ENCODE data around the gene DPEP1.
A peak's percentile ranks its signal among the peaks of the same experiment; 100 is the strongest.
"Not testable (repeated sequence)": the region's sequence is repeated elsewhere in the genome, so short reads cannot be mapped to it uniquely, and the experiment has no call there.

DPEP1 gene

DNA sequence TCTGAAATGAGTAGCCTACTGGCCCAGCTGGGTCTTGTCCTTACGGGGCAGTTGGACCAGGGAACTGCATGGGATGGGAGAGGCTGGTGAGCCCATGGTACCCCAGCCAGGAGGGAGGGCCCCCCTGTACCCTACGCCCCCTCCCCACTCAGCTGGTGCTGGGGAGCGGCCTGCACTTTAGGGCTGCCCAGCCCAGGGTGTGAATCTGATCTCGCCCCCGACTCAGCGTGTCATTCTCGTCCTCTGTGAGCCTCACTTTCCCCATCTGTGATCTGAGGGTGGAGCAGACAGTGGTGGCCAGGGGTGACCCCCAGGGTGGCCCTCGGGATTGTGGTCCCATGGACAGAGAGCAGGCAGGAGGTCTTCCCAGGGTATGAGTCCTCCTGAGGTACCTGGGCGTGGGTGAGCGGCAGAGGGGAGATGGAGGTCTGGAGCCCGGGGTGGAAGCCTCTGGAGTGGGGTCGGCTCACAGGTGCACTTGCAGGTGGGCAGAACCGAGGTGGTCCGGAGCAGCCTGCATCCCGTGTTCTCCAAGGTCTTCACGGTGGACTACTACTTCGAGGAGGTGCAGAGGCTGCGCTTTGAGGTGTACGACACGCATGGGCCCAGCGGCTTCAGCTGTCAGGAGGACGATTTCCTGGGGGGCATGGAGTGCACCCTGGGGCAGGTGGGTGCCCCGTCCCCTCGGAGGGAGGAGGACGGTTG, 36.2 kb upstream of the DPEP1 start:
- no peak for DNase-seq

DNA sequence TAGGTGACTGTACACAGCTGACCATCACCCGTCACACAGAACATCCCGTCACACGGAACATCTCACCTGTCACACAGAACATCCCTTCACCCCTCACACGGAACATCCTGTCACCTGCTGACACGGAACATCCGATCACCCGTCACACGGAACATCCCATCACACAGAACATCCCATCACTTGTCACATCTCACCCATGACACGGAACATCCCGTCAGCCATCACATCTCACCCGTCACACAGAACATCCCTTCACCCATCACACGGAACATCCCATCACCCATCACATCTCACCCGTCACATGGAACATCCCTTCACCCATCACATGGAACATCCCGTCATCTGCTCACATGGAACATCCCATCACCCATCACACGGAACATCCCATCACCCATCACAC, 34.1 kb upstream of the DPEP1 start:
- no peak for DNase-seq

DNA sequence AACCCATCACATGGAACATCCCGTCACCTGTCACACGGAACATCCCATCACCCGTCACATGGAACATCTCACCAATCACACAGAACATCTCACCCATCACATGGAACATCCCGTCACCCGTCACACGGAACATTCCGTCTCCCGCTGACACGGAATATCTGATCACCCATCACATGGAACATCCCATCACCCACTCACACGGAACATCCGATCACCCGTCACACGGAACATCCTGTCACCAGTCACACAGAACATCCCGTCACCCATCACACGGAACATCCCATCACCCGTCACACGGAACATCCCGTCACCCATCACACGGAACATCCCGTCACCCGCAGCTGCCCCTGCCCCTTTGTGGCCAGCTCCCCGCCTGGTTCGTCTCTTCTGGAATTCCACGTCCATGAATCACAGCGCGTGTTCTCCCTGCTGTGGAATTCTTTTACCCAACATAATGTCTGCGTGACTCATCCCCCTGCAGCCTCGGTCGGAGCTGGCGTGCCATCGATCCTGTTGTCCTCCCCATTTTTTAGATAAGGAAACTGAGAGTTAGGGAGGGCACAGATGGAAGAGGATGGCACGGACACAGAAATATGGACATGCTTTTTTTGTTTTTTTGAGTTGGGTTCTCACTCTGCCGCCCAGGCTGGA, 32.3 kb upstream of the DPEP1 start:
- peak; percentile 98 for DNase-seq

DNA sequence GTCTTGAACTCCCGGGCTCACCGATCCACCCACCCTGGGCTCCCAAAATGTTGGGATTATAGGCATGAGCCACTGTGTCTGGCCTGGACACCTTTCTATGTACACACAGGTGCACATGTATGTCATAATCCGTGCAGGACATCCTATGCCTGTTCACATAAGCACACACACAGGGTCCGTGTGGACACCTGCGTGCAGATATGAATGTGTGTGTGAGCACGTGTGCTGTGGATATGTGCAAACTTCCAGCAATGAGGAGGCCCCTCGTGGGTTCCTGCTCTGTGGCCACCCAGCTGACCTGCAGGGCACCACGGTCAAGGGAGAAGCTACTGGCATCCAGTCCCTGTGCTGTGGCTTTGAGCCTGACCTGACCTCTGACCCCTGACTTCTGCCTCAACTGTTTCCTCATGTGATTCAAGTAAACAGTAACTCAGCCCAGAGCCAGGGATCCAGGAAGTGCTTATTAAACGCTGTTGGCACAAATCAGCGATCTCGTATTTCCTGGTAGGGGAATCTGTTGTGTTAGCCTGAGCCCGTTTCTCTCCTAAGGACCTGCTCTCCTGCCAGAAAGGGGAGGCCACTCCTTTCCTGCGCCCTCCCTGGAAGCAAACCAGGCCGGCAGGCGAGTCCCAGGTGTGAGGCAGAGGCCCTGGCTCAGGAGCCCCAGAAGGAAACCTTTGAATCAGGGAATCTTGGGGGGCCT, 31.4 kb upstream of the DPEP1 start:
- no peak for DNase-seq

DNA sequence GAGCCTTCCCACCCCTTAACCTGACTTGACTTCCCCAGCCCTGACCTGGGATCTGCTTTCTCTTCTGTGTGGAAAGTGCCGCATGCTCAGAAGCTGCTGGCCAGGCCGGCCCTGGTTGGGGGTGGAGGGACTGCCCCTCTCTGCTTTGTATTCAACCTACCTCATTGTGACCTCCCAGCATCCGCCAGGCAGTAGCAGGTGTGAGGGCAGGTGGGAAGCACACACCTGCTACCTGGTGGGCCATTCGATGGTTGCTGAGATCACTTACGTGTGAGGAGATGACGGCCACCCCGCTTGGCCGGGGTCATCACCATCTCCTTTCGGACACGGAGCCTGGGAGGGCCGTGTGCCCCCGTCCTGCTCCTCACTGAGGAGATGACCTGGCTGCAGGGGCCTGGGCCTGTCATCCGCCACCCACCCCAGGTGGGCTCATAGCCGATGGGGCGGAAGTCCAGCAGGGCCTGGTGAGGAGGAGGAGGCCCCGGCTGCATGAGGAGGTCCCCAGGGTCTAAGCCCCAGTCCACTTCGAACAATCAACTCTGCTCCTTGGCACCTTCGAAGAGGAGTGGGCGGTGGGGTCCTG, 30.7 kb upstream of the DPEP1 start:
- DNase-seq: no peak

DNA sequence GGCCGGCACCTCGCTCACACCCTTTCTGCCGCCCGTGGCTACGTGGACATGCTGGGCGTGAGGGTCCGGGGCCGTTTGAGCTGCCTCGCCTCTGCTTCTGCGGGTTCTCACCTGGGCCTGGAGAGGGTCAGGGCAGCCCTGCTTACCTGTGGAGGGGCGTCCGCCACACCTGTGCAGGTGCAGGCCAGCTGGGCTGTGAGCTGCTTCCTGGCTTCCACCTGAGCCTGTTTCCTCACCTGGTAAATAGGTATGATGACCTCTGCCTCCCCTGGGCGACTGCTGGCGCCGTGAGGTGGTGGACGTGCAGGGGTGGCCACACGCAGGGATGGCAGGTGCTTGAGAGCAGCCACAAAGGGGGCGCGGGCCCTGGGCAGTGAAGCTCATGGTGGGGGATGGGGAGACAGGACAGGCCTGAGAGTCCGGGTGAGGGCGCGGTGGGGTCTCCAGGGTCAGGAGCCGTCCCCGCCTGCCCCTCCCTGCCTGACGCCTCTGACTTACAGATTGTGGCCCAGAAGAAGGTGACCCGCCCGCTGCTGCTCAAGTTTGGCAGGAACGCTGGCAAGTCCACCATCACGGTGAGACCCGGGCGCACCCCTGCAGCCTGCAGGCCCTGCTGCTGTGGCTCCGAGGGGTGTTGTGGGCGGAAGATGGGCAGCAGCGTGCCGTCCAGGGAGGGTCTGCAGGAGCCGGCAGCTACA, 30.1 kb upstream of the DPEP1 start:
- DNase-seq: no peak

DNA sequence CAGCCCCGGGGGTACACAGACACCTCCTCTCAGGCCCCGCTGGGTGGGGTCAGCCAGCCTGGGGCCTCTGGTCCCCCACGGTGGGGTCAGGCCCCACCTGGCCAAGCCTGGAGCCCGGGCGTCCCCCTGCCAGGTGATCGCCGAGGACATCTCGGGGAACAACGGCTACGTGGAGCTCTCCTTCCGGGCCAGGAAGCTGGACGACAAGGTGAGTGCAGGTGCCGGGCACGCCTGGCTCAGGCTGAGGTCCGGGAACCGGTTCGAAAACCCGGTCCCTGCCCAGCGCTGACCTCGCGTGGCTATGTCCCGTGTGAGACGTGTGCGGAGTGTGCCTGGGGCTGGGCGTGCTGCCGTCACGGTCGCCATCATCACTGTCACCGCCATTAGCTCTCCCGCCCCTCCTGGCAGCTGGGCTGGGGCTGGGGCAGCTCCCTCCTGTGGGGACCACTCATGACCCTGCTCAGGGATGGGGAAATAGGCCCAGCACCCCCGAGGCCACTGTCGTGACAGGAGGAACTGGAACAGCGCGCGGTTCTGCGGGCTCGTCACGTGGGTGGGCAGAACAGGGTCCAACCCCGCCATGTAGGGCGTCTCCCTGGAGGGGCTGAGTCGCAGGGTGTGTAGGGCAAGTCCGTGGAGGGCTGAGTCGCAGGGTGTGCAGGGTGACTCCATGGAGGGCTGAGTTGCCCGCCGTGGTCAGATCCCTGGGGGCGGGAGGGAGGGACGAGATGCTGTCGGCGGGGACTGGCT, 29.4 kb upstream of the DPEP1 start:
- no peak for DNase-seq

DNA sequence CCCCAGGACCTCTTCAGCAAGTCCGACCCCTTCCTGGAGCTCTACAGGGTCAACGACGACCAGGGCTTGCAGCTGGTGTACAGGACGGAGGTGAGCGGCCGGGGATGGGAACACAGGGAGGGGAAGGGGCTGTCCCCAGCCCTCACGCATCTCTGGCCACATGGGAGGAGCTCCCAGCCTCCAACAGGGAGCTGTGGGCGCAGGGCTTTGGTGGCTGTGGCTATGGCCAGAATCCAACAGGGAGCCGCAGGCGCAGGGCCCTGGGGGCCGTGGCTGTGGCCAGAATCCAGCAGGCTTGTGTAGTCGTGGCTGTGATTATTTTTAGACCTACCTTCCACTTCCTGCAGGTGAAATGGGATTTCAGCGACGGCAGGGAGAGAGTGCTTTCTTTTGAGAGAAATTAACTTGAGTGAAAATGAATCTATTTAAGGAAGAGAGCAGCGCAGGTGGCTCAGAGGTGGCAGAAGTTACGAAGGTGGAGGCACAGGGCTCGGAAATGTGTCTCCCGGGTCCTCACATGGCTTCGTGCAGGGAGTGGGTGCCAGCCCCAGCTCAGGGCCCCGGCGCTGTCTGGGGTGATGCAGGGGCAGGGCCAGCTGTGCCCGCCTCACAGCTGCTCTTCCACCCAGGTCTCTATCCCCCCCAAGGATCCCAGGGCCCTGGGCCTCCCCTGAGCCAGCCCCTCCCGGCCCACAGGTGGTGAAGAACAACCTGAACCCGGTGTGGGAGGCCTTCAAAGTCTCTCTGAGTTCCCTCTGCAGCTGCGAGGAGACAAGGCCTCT, 28.5 kb upstream of the DPEP1 start:
- no peak for DNase-seq

DNA sequence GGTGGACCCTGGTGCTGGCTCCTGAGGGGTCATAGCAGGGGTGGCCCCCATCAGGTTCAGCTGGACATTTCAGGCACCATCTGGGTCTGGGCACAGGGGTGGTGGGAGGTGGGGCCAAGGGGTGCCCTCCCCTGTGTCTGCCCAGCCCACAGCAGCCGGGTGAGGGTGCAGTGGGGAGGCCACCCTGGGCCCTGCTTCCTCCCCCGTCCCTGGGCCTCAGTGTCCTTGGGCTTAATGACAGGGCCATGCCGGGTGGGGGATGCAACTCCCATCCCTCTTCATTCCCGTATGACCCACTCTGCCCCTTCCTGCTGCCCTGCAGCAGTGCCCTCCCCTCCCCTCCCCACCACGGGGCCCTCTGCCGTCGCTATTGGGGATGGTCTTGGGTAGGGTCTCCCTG, 27.2 kb upstream of the DPEP1 start:
- DNase-seq: no peak

DNA sequence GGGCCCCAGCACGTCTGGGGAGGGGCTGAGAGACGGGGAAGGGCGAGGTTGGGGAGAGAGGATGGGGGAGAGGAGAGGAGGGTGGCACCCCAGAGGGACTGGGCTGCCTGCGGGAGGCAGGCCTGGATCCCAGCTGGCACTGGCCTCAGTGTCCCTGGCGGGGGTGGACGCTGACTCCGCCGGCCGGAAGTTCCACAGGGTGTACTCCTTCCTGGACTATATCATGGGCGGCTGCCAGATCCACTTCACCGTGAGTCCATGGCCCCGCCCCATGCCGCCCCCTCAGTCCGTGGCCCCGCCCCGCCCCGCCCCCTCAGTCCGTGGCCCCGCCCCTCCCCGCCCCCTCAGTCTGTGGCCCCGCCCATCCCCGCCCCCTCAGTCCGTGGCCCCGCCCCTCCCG, 26.6 kb upstream of the DPEP1 start:
- no peak for DNase-seq

DNA sequence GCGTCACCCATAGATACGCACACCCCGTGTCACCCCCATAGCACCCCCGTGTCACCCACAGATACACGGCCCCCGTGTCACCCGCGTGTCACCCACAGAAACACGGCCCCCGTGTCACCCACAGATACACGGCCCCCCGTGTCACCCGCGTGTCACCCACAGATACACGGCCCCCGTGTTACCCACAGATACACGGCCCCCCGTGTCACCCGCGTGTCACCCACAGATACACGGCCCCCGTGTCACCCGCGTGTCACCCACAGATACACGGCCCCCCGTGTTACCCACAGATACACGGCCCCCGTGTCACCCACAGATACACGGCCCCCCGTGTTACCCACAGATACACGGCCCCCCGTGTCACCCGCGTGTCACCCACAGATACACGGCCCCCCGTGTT, 25.8 kb upstream of the DPEP1 start:
- DNase-seq: not testable (repeated sequence)

DNA sequence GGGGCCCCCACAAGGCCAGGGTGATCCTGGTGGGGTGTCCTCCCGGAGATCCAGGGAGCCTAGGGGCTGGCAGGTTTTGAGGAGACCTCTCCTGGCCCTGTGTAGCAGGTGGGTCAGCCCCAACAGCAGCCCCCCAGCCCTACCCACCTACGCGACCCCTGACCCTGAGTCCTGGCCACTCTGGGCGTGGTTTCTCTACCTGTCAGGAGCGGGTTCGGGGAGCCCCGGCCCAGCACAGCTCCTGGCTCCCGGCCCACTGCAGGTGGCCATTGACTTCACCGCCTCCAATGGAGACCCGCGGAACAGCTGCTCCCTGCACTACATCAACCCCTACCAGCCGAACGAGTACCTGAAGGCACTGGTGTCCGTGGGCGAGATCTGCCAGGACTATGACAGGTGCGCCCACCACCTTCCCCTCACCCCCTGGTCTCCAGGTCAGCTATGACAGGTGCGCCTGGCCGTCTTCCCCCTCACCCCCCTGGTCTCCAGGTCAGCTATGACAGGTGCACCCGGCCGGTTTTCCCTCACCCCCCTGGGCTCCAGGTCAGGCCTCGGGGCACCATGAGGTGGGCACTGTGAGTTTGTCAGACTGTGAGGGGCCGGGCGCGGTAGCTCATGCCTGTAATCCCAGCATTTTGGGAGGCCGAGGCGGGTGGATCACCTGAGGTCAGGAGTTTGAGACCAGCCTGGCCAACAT, 24.9 kb upstream of the DPEP1 start:
- no peak for DNase-seq

DNA sequence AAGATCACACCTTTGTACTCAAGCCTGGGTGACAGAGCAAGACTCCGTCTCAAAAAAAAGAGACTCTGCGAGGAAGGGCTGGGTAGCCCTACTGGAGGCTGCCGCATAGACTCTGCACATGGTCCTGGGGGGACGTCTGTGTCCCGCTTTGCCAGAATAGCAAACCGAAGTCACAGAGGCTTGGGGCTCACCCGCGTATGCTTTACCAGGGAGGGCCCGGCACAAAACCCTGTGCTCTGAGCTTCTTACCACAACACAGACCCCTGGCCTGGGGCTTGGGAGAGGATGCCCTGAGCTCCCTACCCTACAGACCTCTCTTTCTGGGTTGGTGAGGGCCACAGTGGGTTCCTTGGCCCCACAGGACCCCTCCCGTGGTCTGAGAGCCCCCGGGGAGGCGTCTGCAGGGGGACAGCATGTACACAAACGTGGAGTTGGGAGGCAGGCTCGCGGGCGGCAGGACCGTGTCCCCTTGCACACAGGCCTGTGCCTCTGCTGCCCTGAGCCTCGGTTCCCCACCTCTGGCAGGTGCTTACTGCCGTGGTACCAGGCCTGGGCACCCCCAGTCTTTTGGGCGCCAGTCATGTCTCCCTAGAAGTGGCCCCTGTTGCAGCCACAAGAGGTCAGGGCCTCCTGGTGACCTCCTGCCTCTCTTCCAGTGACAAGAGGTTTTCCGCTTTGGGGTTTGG, 24.1 kb upstream of the DPEP1 start:
- DNase-seq: no peak

DNA sequence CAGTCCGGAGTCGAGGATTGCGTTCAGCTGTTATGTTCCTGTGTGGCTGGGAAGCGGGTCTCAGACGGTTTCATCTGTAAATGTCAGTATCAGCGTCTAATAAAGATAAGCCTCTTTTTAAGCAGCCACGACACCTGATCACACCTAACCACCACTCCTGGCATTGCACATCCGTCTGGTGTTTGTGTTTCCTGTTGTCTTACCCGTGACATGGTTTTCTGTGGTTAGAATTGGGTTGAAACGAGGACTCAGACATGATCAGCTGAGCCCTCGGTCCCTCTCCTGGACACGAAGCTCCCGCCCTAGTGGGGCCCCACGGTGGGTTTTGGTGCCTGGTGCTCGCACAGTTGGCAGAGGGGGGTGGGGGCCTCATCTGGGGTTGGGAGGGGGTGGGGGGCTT, 19.6 kb upstream of the DPEP1 start:
- no peak for DNase-seq

DNA sequence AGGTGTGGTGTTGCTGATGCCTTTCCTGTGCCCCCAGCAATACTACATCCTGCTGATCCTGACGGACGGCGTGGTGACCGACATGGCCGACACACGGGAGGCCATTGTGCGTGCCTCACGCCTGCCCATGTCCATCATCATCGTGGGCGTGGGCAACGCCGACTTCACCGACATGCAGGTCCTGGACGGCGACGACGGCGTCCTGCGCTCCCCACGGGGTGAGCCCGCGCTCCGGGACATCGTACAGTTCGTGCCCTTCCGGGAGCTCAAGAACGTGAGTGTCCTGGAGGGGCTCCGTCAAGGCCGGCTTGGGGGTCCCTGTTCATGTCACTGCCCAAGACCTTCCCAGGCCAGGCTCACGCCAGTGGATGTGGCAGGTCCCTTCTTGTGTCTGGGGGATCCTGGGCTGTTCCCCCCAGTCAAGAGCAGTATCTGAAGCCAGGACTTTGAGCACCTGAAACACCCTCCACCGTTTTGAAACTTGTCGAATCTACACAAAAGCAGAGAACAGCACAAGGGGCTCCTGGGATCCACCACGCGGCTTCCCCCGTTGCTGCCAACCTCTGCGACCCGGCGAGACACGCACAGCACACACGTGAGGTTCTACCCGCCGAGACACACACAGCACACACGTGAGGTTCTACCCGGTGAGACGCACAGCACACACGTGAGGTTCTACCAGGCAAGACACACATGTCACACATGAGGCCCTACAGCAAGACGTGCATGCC, 17.9 kb upstream of the DPEP1 start:
- DNase-seq: no peak

DNA sequence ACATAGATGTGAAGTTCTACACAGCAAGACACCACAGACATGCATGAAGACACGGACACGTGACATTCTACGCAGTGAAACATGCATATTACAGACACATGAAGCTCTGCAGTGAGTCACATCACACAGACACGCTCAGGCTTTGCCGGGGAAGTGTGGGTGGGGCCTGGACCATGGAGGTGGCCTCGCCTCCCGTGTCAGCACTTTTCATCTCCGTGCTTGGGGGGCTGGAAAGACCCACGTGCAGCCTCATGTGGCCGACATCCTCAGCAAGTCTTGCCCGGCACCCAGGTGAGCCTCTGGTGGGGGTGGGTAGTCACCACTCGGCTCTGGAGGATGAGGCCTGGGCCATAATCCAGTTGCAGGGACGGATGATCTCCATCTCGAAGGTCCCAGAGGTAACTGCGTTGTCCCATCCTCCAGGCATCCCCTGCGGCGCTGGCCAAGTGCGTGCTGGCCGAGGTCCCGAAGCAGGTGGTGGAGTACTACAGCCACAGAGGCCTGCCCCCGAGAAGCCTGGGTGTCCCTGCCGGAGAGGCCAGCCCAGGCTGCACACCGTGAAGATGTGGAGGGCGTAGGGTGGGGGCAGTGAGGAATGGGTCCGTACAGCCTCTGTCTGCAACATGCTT, 17.3 kb upstream of the DPEP1 start:
- no peak for DNase-seq

DNA sequence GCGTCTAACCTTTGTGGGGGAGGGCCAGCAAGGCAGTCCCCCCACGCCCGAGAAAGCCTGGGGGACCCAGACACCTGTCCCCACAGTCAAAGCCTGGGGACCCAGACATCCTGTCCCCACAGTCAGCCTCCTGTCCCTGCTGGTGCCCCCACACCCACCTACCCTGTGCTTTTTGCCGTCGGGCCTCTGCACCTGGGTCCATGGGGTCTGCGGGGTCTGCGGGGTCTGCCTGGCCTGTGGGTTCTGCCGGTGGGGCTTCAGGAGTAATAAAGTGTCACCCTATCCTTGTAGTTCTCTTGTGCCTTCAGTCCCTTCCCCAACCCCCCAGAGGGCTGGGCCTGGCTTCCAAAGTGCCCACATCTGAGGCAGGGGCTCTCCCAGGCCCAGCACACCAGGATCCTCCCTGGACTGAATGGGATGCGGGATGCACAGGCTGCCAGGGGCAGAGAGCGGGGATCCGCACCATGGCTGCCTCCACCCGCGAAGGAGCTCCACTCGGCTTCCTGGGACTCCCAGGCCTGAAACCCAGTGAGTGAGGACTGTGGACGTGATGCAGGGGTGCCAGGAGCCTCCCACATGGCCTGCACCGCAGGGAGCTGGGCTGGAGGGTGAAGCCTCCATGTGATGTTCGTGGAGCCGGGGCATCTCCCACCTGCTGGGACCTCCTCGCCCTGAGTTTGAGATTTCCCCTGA, 16.3 kb upstream of the DPEP1 start:
- no peak for DNase-seq

DNA sequence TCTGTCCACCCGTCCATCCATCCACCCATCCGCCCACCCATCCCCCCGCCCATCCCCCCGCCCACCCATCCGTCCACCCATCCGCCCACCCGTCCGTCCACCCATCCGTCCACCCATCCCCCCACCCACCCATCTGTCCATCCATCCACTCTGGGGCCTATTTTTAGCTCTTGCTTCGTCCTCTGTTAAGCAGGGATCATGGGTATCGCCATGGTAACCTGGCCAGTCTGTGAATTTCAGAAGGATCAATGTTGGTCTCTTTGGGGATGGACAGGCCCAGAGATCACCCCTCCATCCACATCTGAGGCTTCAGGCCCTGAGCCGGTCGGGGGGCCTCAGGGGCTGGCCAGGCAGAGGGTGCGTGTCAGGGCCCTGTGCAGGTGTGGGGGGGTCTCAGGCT, 15.2 kb upstream of the DPEP1 start:
- DNase-seq: no peak
